DMS79 treated with DMSO at 0.1 percent for 48 hours (cell line): ENCODE results near the gene EFCAB11.

Source experiments
- DNase-seq: peaks from one replicate; lab custom pipeline; 2025; lab: John Stamatoyannopoulos, UW

Gene EFCAB11

DNA sequence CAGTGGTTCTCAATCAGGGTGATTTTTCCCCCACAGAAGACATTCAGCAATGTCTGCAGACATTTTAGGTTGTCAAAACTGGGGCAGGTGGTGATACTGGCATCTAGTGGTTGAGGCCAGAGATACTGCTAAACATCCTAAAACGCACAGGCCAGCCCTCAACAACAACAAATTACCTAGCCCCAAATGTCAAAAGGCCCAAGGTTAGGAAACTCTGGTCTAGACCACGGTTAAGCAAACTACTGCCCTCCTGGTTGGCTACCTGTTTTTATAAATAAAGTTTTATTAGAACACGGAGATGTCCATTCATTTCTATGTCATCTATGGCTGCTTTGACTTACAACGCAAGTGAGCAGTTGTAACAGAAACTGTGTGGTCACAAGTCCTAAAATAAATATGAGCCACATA is 186.7 kb downstream of the EFCAB11 start:
- DNase-seq: no peak

DNA sequence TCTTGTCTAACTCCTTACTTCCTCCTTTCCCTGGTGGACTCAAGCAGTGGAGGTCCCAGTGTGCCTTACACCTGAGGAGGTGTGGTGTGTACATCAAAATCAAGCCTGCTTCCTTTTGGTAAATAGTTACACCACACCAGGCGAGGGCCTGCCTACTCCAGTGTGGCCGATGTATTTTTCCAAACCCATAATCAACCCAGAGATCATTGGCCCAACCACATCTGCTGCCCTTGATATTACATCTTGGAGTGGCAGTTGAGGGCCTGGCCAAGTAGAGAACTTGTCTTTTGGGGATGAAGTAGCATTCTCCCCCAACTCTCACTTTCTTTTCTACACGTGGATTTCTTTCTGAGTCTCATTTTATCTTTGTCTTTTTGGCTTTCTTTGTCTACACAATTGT is 187.4 kb downstream of the EFCAB11 start:
- no peak for DNase-seq

DNA sequence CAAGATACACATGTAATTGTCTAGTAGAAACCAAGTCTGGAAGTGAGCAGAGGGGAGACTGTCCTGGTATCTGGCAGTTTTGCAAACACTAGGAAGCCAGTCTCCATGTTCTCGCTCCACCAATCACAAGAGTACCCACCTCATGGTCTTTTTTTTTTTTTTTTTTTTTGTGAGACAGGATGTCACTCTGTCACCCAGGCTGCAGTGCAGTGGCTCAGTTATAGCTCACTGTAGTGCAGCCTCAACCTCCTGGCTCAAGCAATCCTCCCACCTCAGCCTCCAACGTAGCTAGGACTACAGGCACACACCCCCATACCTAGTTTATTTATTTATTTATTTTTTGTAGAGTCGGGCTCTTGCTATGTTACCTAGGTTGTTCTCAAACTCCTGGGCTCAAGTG is 189.2 kb downstream of the EFCAB11 start:
- DNase-seq: no peak

DNA sequence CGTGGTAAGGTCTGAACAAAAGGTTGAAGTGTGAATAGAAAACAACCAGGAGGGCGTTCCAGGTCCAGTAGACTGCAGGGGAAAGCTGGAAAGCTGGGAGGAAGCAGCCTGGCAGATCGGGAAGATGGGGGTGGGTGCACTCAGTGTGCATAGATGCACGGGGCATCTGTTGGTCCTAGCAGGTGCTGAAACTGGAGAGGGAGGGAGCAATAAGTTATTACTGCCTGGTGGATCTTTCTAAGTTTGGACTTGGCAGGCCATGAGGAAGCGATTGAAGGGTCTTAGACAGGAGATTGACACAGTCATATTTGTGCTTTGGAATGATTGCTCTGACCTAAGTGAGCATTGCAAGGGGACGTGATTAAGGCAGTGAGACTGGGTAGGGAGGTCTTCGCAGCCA is 194.4 kb downstream of the EFCAB11 start:
- no peak for DNase-seq

DNA sequence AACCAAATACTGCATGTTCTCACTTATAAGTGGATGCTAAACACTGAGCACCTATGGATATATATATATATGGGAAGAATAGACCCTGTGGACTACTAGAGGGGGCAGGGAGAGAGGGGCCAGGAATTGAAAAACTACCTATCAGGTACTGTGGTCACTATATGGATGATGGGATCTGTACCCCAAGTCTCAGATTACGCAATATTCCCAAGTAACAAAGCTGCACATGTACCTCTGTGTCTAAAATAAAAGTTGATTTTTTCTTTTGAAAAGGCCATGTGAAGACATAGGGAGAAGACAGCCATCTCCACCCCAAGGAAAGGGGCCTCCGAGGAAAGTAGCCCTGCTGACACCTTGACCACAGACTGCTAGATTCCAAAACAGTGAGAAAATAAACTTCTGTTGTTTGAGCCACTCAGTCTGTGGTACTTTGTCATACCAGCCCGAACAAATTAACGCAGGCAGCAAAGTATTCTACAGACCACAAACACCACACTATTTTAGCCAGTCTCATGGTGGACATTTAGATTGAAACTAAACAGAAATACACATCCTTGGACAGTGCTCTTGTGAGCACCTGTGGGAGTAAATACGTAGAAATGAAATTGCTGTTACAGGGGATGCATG is 197.1 kb downstream of the EFCAB11 start:
- DNase-seq: no peak

DNA sequence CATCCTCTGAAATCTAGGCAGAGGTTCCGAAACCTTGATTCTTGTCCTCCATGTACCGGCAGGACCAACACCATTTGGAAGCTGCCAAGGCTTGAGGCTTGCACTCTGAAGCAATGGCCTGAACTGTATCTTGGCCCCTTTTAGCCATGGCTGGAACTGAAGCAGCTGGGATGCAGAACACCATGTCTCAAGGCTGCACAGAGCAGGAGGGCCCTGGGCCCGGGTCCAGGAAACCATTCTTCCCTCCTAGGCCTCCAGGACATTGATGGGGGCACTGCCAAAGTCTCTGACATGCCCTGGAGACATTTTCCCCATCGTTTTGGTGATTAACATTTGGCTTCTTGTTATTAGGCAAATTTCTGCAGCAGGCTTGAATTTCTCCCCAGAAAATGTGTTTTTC is 198.7 kb downstream of the EFCAB11 start:
- no peak for DNase-seq

DNA sequence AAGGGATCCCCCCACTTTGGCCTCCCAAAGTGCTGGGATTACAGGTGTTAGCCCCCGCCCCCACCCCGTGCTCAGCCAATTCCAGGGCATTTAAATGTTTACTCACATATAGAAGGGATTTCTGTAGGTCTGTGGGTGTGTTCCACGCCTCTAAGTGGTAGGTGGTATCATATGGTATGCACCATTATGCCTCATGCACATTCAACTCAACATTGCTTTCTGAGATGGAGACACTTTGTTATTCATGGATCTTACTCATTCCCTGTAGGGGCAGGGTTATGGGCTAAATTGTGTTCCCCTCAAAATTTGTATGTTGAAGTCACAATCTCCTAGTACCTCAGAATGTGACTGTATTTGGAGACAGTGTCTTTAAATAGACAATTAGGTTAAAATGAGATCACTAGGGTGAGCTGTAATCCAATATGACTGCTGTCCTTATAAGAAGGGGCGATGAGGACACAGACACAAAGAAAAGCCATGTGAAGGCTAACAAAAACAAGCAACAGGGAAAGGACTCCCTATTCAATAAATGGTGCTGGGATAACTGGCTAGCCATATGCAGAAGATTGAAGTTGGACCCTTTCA is 200.6 kb downstream of the EFCAB11 start:
- no peak for DNase-seq

DNA sequence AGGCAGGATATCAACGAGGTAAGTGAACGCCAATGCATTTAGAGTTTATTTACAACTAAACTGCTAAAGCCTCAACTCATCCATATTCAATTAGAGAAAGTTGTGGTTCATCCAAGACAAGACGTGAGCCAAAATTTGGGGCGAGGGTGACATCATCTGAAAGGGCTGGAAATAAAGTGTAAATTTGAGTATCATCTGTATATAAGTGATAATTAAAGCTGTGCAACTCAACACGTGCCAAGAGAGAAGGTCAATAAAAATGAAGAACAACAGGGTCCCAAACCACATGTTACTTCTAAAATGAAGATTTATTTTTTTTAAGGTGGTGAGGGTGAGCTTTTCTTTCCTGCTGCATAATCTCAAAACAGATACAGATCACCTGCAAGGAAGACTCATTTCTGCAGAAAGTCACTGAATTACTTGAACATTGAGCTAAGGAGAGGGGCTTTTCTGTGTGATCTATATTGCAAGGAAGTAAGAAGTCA is 203.6 kb downstream of the EFCAB11 start:
- no peak for DNase-seq

DNA sequence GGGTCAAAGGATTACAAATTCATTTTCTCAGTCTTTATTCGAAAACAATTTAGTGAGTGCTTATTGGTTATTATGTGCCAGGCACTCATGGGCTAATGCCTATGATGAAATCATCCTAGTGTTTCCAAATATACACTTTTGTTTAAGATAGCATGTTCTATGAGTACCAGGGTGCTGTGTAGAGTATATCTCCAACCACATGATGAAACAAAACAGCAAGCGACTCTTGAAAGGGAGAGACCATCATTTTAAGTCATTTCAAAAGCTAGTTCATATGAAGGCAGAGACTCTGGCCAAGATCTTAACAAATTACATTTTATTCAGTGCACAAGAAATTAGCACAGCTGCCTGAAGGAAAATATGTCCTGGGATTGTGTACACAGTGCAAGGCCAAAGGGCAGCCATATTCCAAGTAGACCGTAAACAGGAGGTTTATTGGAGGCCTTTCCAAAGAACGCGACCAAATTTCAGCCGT is 204.2 kb downstream of the EFCAB11 start:
- DNase-seq: no peak

DNA sequence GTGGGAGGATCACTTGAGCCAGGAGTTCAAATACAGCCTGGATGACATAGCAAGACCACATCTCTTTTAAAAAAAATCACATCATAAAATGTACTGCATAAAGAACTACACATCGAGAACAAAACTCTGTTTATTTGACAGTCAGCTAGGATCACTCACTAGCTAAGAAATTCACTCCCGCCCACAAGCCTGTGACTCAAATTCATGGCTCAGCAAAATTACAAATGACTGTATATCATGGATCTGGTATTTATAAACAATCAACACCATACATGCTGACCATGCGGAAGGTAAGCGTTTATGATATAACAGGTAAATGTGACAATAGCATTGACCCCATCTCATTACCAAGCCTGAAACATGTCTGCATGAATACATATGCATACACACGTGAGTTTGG is 206.5 kb downstream of the EFCAB11 start:
- no peak for DNase-seq

DNA sequence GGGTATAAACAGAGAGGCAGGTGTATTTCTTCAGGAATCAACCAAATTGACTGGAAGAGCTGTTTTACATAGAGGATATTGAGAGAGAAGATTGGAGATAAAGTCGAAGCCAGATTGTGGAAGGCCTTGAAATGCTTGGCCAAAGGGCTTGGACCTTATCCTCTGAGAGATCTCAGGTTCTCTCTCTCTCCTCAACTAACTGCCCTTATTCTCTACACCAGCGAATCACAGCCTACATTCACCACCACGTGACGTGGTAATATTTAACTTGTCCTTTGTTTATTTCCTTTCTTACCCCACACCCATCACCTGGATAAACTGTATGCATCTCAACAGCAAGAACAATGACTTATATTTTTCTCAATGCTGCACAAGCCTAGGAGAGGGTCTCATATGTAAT is 207.4 kb downstream of the EFCAB11 start:
- DNase-seq: no peak

DNA sequence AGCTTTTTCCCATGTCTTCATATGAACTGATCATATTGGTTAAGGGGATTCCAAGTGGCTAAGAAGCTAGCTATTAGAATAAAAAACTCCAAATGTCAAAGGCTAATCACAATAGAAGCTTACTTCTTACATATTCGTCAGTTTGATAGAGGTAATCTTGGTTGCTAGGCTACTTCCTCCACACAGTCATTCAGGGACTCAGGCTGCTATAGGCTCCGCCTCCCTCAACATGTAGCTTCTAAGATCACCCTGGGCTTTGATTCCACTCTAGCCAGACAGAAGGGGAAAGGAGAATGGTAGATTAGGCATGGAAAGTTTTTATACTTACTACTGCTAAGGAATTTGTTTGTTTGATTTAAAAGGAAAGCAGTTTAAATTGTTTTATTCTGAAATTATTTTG is 207.9 kb downstream of the EFCAB11 start:
- no peak for DNase-seq

DNA sequence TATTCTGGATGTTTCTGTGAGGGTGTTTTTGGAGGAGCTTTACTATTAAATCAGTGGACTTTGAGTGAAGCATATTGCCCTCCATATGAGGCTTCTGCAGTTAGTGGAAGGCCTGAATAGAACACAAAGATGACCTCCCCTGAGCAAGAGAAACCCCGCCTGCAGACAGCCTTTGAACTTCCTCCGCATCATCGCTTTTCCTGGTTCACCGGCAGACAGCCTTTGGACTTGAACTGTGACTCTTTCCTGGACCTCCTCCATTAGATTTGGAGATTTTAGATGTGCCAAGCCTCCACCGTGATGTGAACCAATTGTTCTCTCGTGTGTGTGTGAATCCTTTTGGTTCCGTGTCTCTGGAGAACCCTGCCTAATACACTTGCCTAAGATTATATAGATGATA is 208.4 kb downstream of the EFCAB11 start:
- DNase-seq: no peak
